ENCODE data around the gene ITGA8. TPM values are rescaled to one million over a fixed set of nuclear protein-coding genes. Genes with fewer than 3 reads are reported as not detected.

ITGA8 gene
- polyA plus RNA-seq, 4 donors, result 43.1 to 51.2 (median 49.5) TPM

- no peak for DNase-seq (ENCODE audit: low read depth in 4 of 4, low spot score in 3 of 4)
Measured at GRCh38 chr10:15474671-15475070, 245.1 kb downstream of the ITGA8 start.

- DNase-seq (ENCODE audit: low read depth in 4 of 4, low spot score in 3 of 4), result no peak
Measured at GRCh38 chr10:15473396-15473767, 246.3 kb downstream of the ITGA8 start.

DNA sequence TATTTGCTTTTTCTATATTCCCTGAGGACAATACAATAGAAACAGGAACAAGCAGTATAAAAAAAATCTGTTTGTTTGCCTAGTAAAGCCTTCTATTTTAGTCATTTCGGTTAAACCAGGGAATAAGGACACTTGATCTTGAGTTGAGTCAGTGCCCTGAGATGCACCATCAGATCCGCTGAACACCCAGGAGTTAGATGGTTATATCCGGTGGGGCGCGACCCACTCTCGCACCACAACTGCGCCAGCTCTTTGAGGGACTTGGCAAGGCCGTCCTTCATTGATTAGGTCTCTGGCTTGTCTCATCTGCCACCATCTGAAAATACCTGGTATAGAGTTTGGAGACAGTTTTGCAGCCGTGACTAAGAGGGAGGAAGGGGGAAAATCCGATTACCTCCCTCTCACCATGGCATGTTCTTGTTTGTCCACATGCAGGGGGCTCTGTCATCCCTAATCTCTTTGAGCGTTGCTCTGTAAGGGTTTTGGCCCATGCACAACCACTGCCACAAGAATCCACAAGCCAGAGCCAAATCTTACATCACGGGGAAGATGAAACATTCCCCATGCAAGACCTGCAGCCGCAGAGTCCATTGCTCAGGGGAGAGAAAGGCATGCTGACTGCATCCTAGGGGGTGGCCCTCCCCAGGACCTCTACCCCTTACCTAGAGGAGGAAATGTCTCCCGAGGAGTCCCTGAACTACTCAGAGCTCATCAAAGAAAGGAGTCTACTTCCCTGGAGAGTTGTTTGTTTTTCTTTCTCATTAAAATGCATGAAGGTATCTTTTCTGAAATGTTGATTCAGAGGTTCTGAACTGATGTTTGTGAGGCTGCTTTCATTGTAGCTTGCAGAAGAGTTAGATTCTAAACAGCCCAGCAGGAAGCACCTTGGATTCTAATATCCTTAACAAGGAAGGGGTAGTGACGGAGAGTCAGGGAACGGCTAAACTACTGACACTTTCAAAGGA lies 247.0 kb downstream of the ITGA8 start:
- no peak for DNase-seq (ENCODE audit: low read depth in 4 of 4, low spot score in 3 of 4)

DNA sequence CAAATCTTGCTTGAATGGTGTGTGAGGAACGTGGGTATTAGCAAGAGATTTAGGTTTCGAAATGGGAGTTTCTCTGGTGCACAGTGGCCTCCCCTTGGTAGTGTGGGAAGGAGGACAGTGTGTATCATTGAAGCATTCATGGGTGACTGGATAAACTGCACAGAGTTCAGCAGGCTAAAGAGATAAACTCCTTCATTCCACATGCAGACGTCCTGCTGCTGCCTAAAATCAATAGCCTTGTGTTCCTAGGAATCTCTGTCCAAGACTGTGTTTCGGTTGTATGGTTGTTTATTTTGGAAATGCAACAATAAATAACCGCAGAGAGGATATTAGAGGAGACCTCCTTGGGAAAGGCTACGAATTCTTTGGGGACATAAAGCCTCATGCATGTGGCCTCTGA lies 247.7 kb downstream of the ITGA8 start:
- no peak for DNase-seq (ENCODE audit: low read depth in 4 of 4, low spot score in 3 of 4)

DNA sequence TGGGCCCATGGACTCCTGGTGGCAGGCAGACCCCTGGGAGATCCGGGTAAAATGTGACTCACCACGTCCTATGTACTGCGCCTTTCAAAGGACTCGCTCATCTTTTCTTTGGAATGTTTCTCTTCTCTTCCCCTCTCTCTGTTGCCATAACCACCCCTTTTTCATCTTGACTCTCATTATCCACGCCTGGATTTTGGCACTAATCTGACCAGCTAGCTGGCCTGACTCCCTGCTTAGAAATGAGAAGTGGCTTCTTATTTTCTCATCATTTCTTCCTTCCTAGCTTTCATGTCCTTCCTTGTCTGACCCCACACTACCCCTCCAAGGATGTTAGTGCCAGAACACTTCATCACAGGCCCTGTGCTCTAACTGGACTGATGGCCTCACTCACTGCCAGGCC lies 250.6 kb downstream of the ITGA8 start:
- no peak for DNase-seq (ENCODE audit: low read depth in 4 of 4, low spot score in 3 of 4)

- DNase-seq (ENCODE audit: low read depth in 4 of 4, low spot score in 3 of 4), result no peak
Measured at GRCh38 chr10:15464381-15464780, 255.3 kb downstream of the ITGA8 start.

Other genes with a start within 250 kb of the ITGA8 start
- gene MINDY3, start 140.6 kb upstream of the ITGA8 start, polyA plus RNA-seq (ENCODE audit: insufficient read length in 4 of 4), result 10 to 100 TPM; 43.4 to 55.9 (median 52.4) TPM

All from right renal pelvis (tissue), 4 donors.